ENCODE measurements around the gene HCN3. TPM values are rescaled to one million over a fixed set of nuclear protein-coding genes. Genes with fewer than 3 reads are reported as not detected.

The HCN3 gene
- total and polyA plus RNA-seq, 2 of the 13 experiments (the other 11 are each of a cell fraction or from before 2014, with no cell fraction given) = 2.4 to 10.2 TPM

DNA sequence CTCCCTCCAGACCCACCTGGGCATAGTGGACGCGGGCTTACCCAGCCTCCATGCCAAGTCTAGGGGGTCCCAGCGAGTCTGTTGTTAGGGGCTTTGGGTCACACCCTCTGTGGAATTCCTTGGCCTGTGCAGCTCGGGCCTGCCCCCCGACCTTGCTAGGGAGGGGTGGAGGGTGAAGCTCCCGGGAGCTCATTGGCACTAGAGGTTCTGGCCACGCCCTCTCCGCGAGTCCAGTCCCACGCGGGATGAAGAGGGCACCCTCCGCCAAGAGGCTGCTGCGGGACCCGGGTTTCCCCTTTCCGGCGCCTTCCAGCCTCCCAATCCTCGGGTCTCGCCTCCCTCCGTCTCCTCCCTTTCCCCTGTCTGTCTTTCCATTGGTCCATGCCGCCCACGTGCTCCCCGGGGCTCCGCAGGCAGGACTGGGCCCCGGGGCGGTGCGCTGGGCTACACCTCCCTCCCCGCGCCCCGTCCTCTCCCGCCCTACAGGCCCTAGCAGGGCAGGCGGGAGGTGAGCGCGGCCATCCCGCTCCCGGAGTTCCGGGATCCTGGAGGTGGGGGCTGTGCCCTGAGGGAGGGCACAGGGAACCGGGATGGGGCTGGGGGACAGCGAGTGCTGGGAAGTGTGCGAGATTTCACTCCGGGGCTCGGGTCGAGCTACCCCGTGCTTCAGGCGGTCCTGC, 46.9 kb downstream of the HCN3 start (continued):
- TF ChIP-seq PRMT3 (CRISPR knock-in tag; IDR thresholded peaks at IDR 0.05; ENCODE audit: borderline replicate concordance, low read depth) (0 out of 2 replicates have a peak, but pooled peaks have one; percentile 46), HNRNPUL1 (IDR thresholded peaks at IDR 0.05; ENCODE audit: low read depth, low read length) (no peak), ZSCAN21 (CRISPR knock-in tag; IDR thresholded peaks at IDR 0.05; ENCODE audit: borderline replicate concordance) (peak; percentile 88), SIN3A (IDR thresholded peaks at IDR 0.05; ENCODE audit: borderline replicate concordance, low read depth, low read length) (0 out of 2 replicates have a peak, but pooled peaks have one; percentile 58), SAP130 (CRISPR knock-in tag; IDR thresholded peaks at IDR 0.05; ENCODE audit: low read depth) (peak; percentile 81), MNT (IDR thresholded peaks at IDR 0.05) (peak; percentile 53), CCDC6 (CRISPR knock-in tag; IDR thresholded peaks at IDR 0.05) (peak; percentile 51), REL (CRISPR knock-in tag; conservative IDR thresholded peaks at IDR 0.05) (no peak), CSRNP1 (CRISPR knock-in tag; IDR thresholded peaks at IDR 0.05) (peak; percentile 65; the same call in 1 of the 2 replicates), PHF21A (CRISPR knock-in tag; IDR thresholded peaks at IDR 0.05) (no peak), ZNF777 (CRISPR knock-in tag; IDR thresholded peaks at IDR 0.05) (peak; percentile 41; the same call in 1 of the 2 replicates), KLF6 (CRISPR knock-in tag; IDR thresholded peaks at IDR 0.05) (peak; percentile 73; the same call in 1 of the 2 replicates), PCBP2 (optimal IDR thresholded peaks at IDR 0.05; ENCODE audit: low read depth, low read length, poor library complexity, severe bottlenecking) (no peak), LCORL (IDR thresholded peaks at IDR 0.05) (no peak), LCORL (CRISPR knock-in tag; IDR thresholded peaks at IDR 0.05) (peak; percentile 36), ZNF543 (CRISPR knock-in tag; IDR thresholded peaks at IDR 0.05) (0 out of 2 replicates have a peak, but pooled peaks have one; percentile 7), ZNF329 (CRISPR knock-in tag; IDR thresholded peaks at IDR 0.05; ENCODE audit: low read depth) (0 out of 2 replicates have a peak, but pooled peaks have one; percentile 60), HNRNPL (IDR thresholded peaks at IDR 0.05; ENCODE audit: low read depth, low read length) (0 out of 2 replicates have a peak, but pooled peaks have one; percentile 73)
- TF ChIP-seq, protein P1, sequence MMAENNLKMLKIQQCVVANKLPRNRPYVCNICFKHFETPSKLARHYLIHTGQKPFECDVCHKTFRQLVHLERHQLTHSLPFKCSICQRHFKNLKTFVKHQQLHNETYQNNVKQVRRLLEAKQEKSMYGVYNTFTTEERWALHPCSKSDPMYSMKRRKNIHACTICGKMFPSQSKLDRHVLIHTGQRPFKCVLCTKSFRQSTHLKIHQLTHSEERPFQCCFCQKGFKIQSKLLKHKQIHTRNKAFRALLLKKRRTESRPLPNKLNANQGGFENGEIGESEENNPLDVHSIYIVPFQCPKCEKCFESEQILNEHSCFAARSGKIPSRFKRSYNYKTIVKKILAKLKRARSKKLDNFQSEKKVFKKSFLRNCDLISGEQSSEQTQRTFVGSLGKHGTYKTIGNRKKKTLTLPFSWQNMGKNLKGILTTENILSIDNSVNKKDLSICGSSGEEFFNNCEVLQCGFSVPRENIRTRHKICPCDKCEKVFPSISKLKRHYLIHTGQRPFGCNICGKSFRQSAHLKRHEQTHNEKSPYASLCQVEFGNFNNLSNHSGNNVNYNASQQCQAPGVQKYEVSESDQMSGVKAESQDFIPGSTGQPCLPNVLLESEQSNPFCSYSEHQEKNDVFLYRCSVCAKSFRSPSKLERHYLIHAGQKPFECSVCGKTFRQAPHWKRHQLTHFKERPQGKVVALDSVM (CRISPR knock-in tag; IDR thresholded peaks at IDR 0.05) = peak; percentile 80
- TF ChIP-seq, protein P2, sequence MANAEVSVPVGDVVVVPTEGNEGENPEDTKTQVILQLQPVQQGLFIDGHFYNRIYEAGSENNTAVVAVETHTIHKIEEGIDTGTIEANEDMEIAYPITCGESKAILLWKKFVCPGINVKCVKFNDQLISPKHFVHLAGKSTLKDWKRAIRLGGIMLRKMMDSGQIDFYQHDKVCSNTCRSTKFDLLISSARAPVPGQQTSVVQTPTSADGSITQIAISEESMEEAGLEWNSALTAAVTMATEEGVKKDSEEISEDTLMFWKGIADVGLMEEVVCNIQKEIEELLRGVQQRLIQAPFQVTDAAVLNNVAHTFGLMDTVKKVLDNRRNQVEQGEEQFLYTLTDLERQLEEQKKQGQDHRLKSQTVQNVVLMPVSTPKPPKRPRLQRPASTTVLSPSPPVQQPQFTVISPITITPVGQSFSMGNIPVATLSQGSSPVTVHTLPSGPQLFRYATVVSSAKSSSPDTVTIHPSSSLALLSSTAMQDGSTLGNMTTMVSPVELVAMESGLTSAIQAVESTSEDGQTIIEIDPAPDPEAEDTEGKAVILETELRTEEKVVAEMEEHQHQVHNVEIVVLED (CRISPR knock-in tag; IDR thresholded peaks at IDR 0.05; ENCODE audit: borderline replicate concordance) = peak; percentile 4; the same call in 1 of the 2 replicates
- TF ChIP-seq, protein P3, sequence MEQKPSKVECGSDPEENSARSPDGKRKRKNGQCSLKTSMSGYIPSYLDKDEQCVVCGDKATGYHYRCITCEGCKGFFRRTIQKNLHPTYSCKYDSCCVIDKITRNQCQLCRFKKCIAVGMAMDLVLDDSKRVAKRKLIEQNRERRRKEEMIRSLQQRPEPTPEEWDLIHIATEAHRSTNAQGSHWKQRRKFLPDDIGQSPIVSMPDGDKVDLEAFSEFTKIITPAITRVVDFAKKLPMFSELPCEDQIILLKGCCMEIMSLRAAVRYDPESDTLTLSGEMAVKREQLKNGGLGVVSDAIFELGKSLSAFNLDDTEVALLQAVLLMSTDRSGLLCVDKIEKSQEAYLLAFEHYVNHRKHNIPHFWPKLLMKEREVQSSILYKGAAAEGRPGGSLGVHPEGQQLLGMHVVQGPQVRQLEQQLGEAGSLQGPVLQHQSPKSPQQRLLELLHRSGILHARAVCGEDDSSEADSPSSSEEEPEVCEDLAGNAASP (CRISPR knock-in tag; IDR thresholded peaks at IDR 0.05; ENCODE audit: borderline replicate concordance) = 0 out of 2 replicates have a peak, but pooled peaks have one; percentile 21
